A673 (cell line): Measurements from ENCODE around the gene MCAT. TPM values are rescaled to one million over a fixed set of nuclear protein-coding genes. Genes with fewer than 3 reads are reported as not detected.

ENCODE experiments used
- BruUV-seq: library from RNA; stranded (reverse); fragments of 400-500 nt; replicated peaks from 2 replicates; lab custom pipeline; 2021; lab: Mats Ljungman, UMichigan
- CTCF ChIA-PET: fragments of 300-600 bp; sonication (Branson Sonifier 250); formaldehyde crosslinking; loops from one replicate; lab custom pipeline; 2022; ENCODE audit warnings: antibody characterized with exemption; lab: Charles Lee
- POLR2A ChIA-PET: fragments of 300-600 bp; sonication (Branson Sonifier 250); formaldehyde crosslinking; loops from one replicate; lab custom pipeline; 2022; ENCODE audit warnings: antibody characterized with exemption; ENCODE audit not compliant: low non-redundant PET; lab: Charles Lee
- DNase-seq: peaks from one replicate; pipeline ENCODE4 v3.0.0-alpha.2; 2015; ENCODE audit warnings: low spot score
- H3K27ac ChIP-seq: fragments of 200-600 bp; sonication (generic); 2 replicates; pipeline ENCODE4 v1.5.1; 2016; ENCODE audit warnings: mixed run types, low read depth, mild to moderate bottlenecking, mixed read lengths, antibody characterized with exemption, low read length; ENCODE audit not compliant: poor library complexity, severe bottlenecking
- H3K27me3 ChIP-seq: fragments of 200-600 bp; sonication (generic); replicated peaks from 2 replicates; pipeline ENCODE4 v1.6.1; 2017; ENCODE audit warnings: mixed run types, low read depth, mild to moderate bottlenecking, mixed read lengths, antibody characterized with exemption, low read length; ENCODE audit not compliant: insufficient read depth, poor library complexity
- H3K36me3 ChIP-seq: fragments of 200-600 bp; sonication (generic); 2 replicates; pipeline ENCODE4 v1.6.1; 2016; ENCODE audit warnings: mixed run types, mild to moderate bottlenecking, mixed read lengths, antibody characterized with exemption, low read length; ENCODE audit not compliant: insufficient read depth, poor library complexity, severe bottlenecking
- H3K4me1 ChIP-seq: fragments of 200-600 bp; sonication (generic); 2 replicates; pipeline ENCODE4 v1.6.1; 2017; ENCODE audit warnings: mixed run types, mild to moderate bottlenecking, mixed read lengths, antibody characterized with exemption, low read length; ENCODE audit not compliant: insufficient read depth, poor library complexity, severe bottlenecking
- H3K4me3 ChIP-seq: fragments of 200-600 bp; sonication (generic); 2 replicates; pipeline ENCODE4 v1.5.1; 2016; ENCODE audit warnings: low read depth, mixed run types, mild to moderate bottlenecking, mixed read lengths, low read length; ENCODE audit not compliant: poor library complexity, severe bottlenecking
- H3K9me3 ChIP-seq: fragments of 200-600 bp; sonication (generic); 2 replicates; pipeline ENCODE4 v1.6.1; 2016; ENCODE audit warnings: mixed run types, low read depth, mild to moderate bottlenecking, mixed read lengths, antibody characterized with exemption, low read length; ENCODE audit not compliant: poor library complexity, severe bottlenecking
- EZH2 ChIP-seq: fragments of 200-600 bp; sonication (generic); IDR thresholded peaks from 2 replicates; pipeline ENCODE4 v1.6.1; 2017; ENCODE audit warnings: borderline replicate concordance, low read depth, mild to moderate bottlenecking, mixed read lengths, antibody characterized with exemption, low read length; ENCODE audit not compliant: poor library complexity, severe bottlenecking
- intact Hi-C: fragments of 100-400 bp; cut with micrococcal nuclease; formaldehyde crosslinking; loops from one replicate; pipeline ENCODE4 v1.10.0; 2022; ENCODE audit not compliant: unreplicated experiment
- total RNA-seq: library from RNA; stranded (reverse); gene quantifications from 2 replicates; pipeline ENCODE4 v1.2.3, GENCODE V29; 2021
- TF ChIP-seq, protein P1 (sequence below): fragments of 300-800, 200-600 bp; sonication (generic); conservative IDR thresholded peaks from 2 replicates; pipeline ENCODE4 v1.5.1; 2017; ENCODE audit warnings: low read depth, mild to moderate bottlenecking, antibody characterized with exemption, low read length, moderate library complexity, mixed read lengths

The MCAT gene
- total RNA-seq, 1 experiment from 2014 or later, result 32.2 TPM

DNA sequence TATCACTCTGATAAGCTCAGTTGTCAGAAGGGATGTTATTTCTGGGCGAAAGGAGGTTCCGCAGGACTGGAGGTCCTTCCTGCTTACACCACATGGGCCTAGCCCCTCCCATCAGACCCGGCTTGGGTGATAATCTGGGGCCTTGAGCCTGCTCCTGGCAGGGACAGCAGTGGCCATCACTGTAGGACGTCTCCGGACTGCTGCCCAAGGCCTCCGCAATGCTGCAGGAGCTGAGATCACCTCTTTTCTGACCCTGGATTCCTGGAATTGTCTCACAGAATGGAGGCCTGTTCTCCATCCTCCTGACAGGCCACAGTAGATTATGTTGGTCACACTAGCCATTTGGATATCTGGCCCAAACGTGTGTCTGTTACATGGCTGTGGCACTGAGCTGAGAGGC lies 41.9 kb downstream of the MCAT start:
- no peaks in the 10 kb centered on the region for H3K27me3 ChIP-seq
- H3K27ac ChIP-seq, result no peak overlapping the region
- BruUV-seq, result no TSS peak
- H3K36me3 ChIP-seq, result no peaks in the 10 kb centered on the region
- ChIA-PET CTCF (no interaction called here), POLR2A (no interaction called here)
- intact Hi-C loops, result no loop called here
- TF ChIP-seq EZH2, result no peak
- TF ChIP-seq, protein P1, sequence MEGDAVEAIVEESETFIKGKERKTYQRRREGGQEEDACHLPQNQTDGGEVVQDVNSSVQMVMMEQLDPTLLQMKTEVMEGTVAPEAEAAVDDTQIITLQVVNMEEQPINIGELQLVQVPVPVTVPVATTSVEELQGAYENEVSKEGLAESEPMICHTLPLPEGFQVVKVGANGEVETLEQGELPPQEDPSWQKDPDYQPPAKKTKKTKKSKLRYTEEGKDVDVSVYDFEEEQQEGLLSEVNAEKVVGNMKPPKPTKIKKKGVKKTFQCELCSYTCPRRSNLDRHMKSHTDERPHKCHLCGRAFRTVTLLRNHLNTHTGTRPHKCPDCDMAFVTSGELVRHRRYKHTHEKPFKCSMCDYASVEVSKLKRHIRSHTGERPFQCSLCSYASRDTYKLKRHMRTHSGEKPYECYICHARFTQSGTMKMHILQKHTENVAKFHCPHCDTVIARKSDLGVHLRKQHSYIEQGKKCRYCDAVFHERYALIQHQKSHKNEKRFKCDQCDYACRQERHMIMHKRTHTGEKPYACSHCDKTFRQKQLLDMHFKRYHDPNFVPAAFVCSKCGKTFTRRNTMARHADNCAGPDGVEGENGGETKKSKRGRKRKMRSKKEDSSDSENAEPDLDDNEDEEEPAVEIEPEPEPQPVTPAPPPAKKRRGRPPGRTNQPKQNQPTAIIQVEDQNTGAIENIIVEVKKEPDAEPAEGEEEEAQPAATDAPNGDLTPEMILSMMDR, result no peak
- DNase-seq, result no peak
- H3K4me1 ChIP-seq, result no peaks in the 10 kb centered on the region
- peaks cover 9% of the 10 kb centered on the region for H3K9me3 ChIP-seq
- H3K4me3 ChIP-seq, result no peak overlapping the region

DNA sequence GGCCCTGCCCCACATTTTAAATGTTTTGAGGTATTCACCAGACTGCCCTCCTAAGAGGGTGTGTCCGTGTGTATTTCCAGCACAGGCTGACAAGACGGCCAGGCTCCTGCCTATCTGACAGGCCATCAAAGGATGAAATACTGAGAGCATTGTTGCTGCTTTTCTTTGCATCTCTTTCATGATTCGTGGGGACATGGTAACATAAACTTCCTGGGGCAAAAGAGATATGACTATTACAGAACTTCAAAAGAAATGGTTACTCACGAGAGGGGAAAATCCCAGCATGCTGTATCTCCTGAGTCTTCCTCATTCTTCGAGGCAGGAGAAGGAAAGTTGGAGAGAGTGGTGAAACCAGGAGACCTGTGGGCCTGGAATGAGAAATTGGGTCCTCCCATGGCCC lies 43.0 kb downstream of the MCAT start:
- no peaks in the 10 kb centered on the region for H3K4me1 ChIP-seq
- BruUV-seq, result no TSS peak
- peaks cover 10% of the 10 kb centered on the region for H3K9me3 ChIP-seq
- no peaks in the 10 kb centered on the region for H3K36me3 ChIP-seq
- ChIA-PET POLR2A (no interaction called here), CTCF (no interaction called here)
- intact Hi-C loops, result no loop called here
- TF ChIP-seq EZH2, result no peak
- TF ChIP-seq, protein P1, result no peak
- no peak overlapping the region for H3K27ac ChIP-seq
- H3K4me3 ChIP-seq, result no peak overlapping the region
- DNase-seq, result no peak
- no peaks in the 10 kb centered on the region for H3K27me3 ChIP-seq

DNA sequence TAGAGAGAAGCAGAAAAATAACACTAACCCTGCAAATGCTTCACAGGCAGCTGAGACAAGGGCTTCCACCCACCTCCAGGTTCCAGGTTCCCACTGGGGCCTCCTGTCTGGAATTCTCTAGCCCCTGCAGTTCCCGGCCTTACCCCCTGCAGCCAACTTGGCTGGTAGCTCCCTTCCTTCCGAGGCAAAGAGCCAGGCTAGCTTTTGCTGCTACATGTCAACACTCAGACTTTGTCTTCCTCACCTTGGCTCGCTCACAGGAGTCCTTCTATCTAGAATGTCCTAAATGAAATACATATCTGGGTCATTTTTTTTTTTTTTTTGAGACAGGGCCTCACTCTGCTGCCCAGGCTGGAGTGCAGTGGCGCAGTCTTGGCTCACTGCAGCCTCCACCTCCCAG lies 44.1 kb downstream of the MCAT start:
- H3K9me3 ChIP-seq, result peaks cover 10% of the 10 kb centered on the region
- H3K36me3 ChIP-seq, result no peaks in the 10 kb centered on the region
- intact Hi-C loops, result no loop called here
- CTCF ChIA-PET, result interaction anchor here (1.2 kb wide), 1 partner anchor 9 kb away, joined by 3 read pairs; no protein-coding TSS in a partner anchor
- TF ChIP-seq, protein P1, result no peak
- no peak for TF ChIP-seq EZH2
- H3K27me3 ChIP-seq, result no peaks in the 10 kb centered on the region
- no peaks in the 10 kb centered on the region for H3K4me1 ChIP-seq
- no TSS peak for BruUV-seq
- POLR2A ChIA-PET, result interaction anchor here (0.7 kb wide), 1 partner anchor 386 kb away, joined by 8 read pairs; no protein-coding TSS in a partner anchor
- H3K27ac ChIP-seq, result no peak overlapping the region
- H3K4me3 ChIP-seq, result no peak overlapping the region
- DNase-seq, result no peak
